Activated T-cell treated with anti-CD3 and anti-CD28 coated beads for 4 hours (primary cell): ENCODE results near the gene OR2V2.
A peak's percentile ranks its signal among the peaks of the same experiment; 100 is the strongest.

Experiments used
- DNase-seq: peaks from one replicate; pipeline ENCODE4 v3.0.0-alpha.2; 2020

OR2V2 gene

DNA sequence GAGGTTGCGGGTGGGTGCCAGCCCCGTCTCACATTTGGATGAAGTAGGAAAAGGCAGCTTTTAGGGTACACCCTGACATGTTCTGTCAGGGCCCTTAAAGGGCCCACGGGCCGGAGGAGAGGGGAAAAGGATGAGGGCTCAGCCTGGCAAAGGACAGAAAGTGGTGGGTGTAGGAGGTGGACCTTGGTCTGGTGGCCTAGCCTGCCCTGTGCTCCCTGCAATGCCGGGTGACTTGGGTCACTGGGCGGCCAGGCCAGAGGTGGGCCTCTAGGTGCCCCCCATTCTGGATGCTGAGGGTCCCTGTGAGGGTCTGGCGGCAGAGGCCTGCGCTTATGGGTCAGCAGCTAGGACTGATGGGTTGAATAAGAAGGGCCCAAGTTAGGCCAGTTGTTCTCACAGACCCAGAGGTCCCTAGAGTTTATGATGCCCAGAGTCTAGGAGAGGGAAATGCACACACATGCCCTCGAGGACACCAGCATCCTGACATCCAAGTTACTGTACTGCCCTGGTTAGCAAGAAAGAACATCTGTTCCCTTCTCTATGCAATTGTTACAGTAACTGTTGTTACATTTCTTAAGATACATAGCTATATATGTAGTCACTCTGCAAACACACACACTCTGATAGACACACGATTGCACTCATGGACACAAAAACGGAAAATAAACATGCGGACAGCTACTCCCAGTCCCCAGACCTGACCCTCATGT lies 45.1 kb downstream of the OR2V2 start:
- no peak for DNase-seq

DNA sequence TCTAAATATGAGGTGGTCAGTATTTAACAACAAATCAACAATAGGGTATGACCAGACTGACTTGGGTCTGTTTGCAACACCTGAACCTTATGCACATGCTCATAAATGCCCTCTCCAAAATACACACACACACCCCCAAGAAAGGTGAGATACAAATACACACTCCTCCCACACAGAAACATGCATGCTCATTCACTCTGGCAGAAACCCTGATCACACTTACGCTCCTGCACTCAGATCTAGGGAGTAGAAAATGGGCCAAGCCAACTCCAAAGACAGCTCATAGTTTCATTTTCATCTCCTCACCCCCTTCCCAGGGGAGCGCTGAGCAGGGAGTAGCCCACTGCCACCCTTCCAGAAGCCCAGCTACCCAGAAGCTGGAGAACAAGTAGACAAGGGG lies 46.3 kb downstream of the OR2V2 start:
- no peak for DNase-seq

DNA sequence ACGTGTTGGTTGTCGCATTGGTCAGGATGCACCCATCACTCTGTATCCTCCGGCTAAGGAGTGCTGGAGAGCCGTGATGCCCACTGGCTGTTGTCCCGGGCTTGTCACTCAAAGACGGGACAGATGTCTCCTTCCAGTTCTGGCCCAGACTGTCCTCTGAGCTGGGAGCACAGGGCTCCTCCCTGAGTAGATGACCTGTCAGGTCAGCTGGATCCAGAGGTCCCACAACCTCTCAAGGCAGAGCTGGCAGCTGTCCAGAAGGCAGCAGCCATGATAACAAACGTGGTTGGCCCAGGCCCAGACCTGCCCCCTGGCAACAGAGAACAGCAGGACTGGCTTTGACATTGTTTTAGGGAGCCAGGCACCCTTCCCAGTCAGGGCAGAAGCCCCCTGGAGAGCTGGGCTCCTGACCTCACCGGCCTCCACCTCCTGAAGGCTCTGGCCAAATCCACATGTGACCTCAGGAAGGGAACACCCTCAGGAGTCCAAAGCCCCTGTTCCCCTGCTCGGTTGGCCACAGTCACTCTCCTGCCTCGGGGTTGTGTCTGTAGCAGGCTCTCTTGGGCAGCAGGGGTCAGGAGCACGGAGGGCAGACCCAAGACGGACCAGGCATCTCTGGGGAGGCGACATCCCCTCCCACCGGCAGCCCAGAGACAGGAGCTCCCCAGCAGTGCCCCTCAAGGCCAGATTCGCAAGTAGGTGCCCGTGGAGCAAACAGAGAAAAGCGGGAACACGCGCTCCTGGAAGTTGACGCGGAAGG lies 47.3 kb downstream of the OR2V2 start:
- DNase-seq = no peak

DNA sequence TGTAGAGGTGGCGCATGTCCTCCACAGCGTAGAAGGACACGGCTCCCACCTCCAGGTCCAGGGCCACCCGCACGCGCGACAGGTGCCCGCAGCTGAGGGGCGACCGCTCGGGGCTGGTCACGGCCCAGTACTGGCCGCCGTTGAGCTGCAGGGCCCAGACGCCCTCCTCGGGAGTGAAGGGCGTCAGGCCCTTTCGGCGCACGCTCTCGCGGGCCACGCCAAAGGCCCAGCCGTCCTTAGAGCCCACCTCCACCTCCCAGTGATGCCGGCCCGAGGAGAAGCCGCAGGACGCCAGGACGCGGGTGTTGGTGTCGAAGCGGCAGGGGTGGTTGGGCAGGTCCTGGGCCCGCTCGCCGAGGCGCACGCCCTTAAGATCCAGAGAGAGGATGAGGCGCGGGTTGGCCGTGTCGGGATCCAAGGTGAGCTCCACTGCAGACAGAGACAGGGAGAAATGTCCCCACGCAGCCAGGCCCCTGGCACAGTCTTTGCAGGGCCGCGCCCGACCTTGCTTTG lies 47.9 kb downstream of the OR2V2 start:
- no peak for DNase-seq

DNA sequence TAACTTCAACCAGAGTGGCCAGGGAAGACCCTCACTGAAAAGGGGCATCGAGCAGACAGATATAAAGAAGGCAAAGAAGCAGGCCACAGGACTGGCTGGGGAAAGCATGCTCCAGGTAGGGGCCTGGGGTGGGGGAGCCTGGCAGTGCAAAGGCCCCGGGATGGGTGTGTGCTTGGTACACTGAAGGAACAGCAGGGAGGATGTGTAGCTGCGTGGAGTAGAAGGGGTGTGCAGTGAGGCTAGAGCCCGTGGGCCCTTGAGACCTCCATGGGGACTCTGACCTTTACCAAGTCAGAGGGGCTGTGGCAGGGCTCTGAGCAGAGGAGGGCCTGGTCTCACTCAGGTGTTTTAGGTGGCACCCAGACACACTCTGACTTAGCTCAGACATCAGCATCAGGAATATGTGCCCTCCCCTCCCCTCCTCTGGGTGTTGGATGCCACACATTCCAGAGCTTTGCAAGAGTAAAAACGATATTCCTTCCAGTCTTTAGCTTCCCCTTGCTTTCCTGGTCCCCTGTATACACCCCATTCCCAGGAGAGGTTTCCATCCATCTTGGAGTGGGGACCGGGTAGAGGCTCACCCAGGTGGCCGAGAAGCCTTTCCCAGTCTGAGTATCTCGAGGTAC lies 50.1 kb downstream of the OR2V2 start:
- no peak for DNase-seq

DNA sequence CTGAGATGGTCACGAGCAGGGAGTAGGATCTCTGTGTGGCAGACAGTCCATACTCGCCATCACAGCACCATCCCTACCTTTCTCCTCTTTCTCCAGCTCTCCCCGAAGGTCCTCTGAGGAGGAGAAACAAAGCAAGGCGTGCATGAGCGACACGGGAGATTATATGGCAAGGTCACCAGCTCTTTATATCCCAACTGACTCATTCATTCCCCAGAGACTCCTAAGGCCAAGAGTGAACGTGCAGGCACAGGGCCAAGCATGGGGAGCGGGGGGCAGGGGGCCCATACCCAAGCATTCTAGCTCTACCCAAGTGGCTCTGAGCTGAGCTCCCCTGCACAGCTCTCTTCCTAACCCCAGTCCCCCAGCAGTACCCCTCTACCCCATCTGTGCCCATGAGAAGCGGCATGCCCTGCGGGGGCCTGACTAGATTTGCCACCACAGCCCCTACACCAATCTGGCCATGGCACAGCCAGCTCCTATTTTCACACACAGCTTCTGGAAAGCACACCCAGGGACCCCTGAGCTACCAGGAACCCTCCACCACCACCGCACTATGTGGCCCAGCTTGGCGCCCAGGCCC lies 50.8 kb downstream of the OR2V2 start:
- DNase-seq = no peak

DNA sequence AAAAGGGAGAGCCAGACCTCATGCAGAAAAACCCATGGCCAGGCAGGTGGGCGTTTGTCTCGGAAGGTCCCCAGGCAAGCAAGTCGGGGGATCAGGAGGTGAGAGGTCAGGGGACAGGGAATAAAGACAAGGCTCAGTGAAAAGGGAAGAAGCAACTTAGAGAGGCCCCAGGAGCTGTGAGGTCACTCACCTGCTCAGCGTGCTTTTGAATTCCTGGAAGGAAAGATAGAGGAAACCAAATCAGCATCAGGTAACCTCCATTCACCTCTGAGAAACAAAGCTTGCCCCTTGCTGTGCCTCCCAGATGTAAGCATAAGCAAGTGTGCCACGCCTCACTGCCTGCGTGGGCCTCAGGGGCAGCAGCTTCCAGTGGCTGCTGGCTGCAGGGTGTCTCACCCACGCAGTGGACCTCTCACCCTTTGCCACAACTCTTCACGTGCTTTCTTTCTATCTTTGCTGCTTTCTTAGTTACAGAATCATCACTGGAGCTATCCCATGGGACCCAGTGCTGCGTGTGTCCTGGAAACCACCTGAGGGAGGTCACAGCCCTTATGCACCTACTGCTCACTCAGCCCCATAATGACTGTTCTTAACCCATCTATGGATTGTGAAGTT lies 51.6 kb downstream of the OR2V2 start:
- no peak for DNase-seq

DNA sequence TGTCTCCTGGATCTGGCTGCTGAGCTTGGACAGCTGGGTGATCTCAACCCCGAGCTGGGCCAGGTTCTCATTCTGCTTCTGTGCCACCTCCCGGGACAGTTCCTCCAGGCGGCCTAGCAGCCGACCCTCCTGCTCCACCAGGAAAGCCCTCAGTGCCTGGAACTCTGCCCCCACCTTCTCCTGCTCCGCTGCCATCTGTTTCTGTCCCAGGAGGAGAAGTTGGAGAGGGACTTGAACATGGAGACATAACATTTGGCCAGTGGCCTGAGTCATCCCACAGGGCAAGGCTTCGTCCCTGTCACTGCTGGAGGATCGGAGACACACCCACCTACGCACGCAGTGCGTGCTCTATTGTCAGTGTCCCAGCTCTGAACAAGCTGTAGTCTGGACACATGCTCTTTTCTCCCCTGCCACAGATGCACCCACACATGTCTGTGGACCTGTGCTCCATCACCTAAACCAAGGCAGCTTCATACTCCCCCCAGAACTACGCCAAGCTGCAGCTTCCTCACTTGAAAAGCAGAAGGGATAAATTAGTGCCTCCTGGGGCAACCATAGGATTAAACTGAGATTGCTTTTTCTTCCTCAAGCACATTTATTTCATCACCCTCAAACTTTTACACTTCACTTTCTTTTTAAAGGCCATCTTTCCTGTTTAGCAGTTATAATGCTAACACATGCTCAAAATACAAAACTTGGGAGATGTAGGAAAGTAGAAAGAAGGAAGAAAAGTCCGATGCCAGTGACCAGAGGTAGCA lies 52.7 kb downstream of the OR2V2 start:
- DNase-seq = no peak

DNA sequence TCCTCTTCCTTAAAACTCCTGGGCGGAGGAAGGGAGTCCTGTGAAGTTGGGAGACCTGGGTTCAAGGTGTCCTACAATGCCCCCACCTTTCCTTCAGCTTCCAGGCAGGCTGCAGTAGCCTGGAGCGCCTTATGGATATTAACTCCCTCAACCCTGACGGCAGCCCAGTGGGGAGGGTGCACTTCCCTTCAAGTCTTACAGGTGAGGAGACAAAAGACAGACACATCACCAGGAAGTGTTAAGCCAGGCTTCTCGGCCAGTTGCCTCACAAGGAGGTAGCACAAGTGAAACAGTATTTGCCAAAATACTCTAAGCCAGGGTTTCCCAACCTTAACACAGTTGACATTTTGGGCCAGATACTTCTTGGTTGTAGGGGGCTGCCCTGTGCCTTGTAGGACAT lies 53.4 kb downstream of the OR2V2 start:
- DNase-seq = no peak

DNA sequence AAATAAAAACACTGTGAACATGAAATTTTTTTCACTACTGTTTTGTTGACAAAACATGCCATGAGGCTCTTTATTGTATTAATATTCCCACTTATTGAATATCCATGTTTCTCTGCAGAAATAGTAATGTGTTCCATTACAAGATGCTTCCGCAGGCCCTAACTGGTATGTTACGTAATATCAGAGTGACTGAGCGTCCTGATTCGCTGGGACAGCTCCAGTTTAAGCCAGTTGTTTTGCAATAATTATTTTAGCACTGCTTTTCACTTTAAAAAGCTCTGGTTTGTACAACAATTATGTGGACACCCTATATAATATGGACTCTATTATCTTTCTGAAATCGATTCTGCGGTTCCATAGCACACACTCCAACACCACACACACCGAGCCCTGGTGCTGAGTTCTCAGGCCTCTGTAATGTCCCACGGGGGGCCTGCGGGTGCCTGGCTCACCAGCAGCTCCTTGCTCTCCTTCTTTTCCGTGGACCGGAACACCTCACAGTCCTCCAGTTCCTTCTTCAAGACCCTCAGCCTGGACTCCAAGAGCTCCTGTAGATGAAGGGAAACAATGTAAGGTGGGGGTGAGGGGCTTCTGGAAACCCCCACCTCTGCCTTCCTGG lies 55.8 kb downstream of the OR2V2 start:
- no peak for DNase-seq

DNA sequence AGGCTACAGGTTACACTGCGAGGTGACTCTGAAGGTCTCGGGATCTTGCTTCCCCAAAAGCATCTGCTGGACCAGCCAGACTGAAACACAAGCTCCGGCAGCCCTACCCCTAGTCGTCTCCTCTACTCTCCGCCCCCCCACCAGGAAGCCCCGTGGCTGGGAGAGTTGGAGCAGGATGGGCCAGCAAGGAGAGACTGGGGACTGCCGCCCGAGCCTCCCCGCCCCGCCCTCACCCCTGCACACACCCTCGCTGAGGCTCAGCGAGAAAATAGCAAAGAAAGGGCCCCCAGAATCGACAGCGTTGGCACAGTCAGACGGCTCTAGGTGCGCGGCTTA lies 56.4 kb downstream of the OR2V2 start:
- DNase-seq = no peak

DNA sequence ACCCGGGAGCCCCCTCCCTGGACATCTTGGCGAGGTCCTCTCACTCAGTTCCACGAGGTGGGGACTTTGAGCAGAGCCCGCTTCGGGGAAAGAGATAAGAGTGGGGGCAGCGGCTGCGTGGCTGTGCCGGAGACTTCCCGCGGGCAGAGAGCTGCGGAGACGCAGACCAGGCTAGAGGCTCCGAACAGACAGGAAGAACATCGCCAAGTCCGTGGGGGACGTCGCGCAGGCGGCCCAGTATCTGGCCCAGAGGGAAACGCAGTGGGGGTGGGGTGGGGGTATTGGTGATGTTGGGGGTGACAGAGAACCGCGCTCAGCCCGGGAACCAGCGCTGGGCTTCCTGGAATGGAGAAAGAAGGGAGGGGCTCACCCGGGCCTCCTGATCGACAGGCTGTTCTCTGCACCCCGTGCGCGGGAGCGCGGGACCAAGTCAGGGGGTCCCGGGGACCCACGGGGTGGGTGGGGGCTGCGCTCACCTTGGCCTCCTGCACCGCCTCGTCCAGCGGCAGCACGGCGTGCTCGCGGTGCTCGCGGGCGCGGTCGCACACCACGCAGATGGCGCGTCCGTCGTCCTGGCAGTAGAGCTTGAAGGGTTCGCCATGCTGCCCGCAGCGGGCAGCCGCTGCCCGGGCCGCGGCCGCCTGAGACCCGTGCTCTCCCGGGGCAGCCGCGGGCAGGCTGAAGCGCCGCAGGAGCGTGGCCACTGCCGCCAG lies 56.9 kb downstream of the OR2V2 start:
- no peak for DNase-seq

DNA sequence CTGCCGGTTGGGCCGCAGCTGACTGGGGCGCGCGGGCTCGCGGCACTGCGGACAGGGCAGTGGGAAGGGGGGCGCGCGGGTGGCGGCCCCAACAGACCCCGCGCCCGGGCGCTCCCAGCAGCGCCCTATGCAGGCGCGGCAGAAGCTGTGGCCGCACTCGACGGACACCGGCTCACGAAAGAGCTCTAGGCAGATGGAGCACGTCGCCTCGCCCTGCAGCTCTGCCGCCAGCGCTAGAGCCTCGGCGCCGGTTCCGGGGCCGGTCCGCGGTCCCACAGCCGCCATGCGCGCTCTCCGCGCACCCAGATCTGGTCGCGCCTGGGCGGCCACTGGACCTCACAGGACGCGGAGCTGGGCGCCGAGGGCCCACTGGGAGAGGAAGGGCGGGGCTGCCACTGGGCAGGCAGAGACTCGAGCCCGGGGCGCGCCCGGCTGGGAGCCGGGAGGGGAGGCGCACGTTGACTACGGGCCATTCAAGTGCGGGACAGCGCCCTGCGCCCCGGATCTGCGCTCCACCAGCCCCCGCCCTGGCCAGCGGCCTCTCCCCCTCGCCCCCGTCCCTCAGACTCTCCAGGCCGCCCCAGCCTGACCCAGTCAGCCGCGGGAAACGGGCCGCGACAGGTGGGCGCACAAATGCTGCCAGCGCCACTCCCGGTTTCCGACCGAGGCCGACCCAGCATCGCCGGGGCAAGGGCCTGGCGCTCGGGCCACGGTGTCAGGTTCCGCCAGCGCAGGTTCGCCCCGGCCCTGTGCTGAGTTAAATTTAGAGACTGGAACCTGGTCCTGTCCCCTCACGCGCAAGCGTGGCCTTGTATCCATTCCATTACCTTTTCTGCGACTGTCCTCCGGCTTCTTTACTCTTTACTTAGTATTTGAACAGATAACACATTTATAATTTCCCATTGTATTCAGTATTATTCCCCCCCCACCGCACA lies 57.7 kb downstream of the OR2V2 start, which contains the start of gene TRIM7:
TSS of gene TRIM7 (minus strand) at position 371 of the 935 bp plus-strand sequence. CDS start at position 285, 86 bp downstream.
- DNase-seq = no peak

DNA sequence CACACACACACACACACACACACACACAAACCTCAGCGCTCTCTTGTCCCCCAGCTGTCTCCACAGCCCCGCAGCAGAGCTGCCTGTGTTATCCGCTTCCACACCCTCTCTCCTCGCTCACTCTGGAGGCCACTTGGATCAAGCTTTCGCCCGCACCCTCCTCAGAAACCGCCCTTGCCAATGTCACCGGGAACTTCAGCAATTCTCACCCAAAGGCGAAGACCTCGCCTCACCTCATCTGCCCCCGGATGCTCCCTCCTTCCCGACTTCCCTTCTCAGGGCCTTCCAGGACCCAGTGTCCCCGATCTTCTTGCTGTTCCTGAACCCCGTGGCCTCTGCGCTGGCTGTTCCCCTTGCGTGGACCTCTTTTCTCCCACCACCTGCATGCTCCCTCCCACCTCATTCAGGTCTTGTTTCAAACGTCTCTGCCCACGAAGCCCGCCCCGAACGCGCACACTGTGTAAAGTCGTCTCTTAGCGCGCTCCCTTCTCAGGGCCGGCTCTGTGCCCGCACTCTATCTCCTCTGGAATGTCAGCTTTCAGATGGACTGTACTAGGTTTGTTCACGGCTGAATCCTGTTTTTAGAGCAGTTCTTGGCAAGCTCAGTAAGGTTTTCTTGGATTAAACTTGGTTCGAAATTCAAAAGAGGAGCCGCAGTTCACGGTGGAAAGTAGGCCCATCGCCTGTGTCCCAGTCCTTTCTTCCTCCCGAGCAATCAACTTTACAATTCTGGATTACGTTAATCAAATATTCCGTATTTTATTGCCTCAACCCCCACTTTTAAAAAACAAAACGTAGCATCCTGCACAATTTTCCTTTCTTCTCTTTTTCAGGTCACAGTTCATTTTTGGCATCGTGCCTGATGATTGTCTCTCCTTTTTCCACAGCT lies 58.6 kb downstream of the OR2V2 start:
- no peak for DNase-seq

DNA sequence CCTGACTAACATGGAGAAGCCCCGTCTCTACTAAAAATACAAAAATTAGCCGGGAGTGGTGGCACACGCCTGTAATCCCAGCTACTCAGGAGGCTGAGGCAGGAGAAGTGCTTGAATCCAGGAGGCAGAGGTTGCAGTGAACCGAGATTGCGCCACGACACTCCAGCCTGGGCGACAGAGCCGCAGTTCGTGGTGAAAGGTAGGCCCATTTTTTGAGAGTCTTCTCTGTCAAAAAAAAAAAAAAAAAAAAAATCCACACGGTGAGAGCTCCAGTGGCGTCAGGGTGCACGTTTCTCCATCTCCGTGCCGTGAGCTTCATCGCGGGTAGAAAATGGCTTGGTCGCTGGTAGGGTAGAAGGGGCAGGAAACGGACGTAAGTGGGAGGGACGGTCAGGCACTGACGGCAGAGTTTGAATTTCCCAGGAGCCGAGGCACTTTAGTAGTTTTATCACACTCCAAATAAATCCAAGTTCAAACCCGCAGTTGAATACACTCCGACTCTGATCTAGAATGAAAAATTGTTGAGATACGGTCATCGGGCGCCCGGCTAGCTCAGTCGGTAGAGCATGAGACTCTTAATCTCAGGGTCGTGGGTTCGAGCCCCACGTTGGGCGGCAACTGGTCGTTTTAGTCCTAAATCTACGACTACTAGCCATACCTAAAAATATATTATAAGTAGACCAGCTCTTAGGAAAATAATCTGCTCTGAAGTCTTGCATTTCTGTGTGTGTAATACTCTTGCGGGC lies 60.0 kb downstream of the OR2V2 start:
- DNase-seq = peak; percentile 85

DNA sequence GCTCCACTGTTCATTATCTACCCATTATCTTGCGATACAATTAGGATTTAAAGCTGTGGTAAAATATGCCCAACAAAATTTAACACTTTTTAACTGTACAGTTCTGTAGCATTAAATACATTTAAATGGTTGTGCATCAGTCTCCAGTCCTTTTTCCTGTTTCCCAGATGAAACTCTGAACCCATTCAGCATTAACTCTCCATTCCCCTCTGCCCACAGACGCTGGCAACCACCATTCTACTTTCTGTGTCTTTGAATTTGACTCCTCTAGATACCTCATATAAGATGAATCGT lies 60.5 kb downstream of the OR2V2 start:
- DNase-seq = no peak
